Subcutaneous abdominal adipose tissue (tissue), 5 donors: Measurements from ENCODE around the gene RPS6KA4.

Source experiments
- H3K27ac ChIP-seq: one replicate; pipeline ENCODE4 v1.7.0; 2013; ENCODE audit warnings: low read depth, mild to moderate bottlenecking, inconsistent platforms, low read length, moderate library complexity
- H3K27me3 ChIP-seq, 5 donors: one replicate each; pipeline ENCODE4 v1.7.0; 2013; ENCODE audit warnings: low read length in 5 of 5, inconsistent platforms in 1 of 5; ENCODE audit not compliant: control insufficient read depth in 5 of 5, insufficient read depth in 4 of 5
- H3K36me3 ChIP-seq, 5 donors: one replicate each; pipeline ENCODE4 v1.7.0; 2013; ENCODE audit warnings: low read length in 5 of 5; ENCODE audit not compliant: control insufficient read depth in 5 of 5, insufficient read depth in 5 of 5
- H3K4me1 ChIP-seq, 5 donors: one replicate each; pipeline ENCODE4 v1.7.0; 2013; ENCODE audit warnings: low read length in 5 of 5, mild to moderate bottlenecking in 3 of 5, moderate library complexity in 1 of 5; ENCODE audit not compliant: control insufficient read depth in 5 of 5, insufficient read depth in 5 of 5
- H3K4me3 ChIP-seq, 5 donors: one replicate each; pipeline ENCODE4 v1.7.0; 2013; ENCODE audit warnings: low read length in 5 of 5, low read depth in 1 of 5
- H3K9ac ChIP-seq, 5 donors: one replicate each; pipeline ENCODE4 v1.7.0; 2013; ENCODE audit warnings: low read length in 5 of 5, mild to moderate bottlenecking in 4 of 5, moderate library complexity in 3 of 5
- H3K9me3 ChIP-seq, 5 donors: one replicate each; pipeline ENCODE4 v1.7.0; 2013; ENCODE audit warnings: low read length in 5 of 5; ENCODE audit not compliant: control insufficient read depth in 5 of 5
- donor health status: healthy.
- donor health status: healthy.
- donor health status: healthy.
- donor health status: healthy.
- donor health status: healthy.

Gene RPS6KA4

DNA sequence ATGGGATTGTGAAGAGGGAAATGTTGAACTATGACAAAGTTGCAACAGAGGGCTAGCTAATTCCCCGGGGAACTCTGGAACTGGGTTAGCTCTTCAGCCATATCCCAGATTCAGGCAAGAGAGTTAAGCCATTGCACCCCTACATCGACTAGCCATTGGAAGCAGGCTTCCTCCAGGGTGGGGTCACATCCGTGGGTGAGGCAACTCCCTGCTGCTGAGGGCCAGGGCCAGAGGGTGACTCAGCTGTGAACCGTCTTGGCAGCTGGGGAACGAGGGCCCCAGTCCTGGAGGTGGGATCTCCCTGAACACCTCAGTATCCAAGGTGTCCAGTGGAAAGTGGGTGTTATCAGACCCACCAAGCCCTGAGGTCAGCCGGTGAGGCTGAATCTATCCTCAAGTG is 41.1 kb downstream of the RPS6KA4 start:
- Histone ChIP-seq H3K9ac (no peak overlapping the region), H3K36me3 (no peaks in the 10 kb centered on the region), H3K27ac (no peak overlapping the region), H3K4me1 (peaks cover 5 to 27% (median 16%) of the 10 kb centered on the region in 5 donors), H3K27me3 (peaks cover 0 to 2% (median 0%) of the 10 kb centered on the region in 5 donors), H3K9me3 (peaks cover 0 to 3% (median 0%) of the 10 kb centered on the region in 5 donors), H3K4me3 (no peak overlapping the region)

DNA sequence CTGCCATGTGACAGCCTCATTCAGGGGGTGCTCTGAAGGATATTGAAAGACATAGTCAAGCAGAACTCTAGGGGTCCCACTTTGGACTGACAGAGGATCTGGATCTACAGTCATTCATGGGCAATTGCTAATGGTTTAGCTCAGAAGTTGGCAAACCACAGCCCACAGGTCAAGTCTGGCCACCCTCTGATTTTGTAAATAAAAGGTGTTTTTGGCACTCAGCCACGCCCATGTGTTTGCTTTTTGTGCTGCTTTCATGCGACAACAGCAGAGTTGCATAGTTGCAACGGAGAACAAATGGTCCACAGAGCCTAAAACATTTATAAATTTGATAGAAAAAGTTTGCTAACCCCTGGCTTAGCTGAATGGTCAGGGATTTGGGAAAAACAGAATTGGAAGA is 41.7 kb downstream of the RPS6KA4 start:
- peaks cover 5 to 21% (median 15%) of the 10 kb centered on the region in 5 donors for H3K4me1 ChIP-seq
- H3K27ac ChIP-seq, result no peak overlapping the region
- no peaks in the 10 kb centered on the region for H3K36me3 ChIP-seq
- peaks cover 0 to 3% (median 0%) of the 10 kb centered on the region in 5 donors for H3K9me3 ChIP-seq
- H3K9ac ChIP-seq, result no peak overlapping the region
- H3K4me3 ChIP-seq, result no peak overlapping the region
- peaks cover 0 to 2% (median 0%) of the 10 kb centered on the region in 5 donors for H3K27me3 ChIP-seq

DNA sequence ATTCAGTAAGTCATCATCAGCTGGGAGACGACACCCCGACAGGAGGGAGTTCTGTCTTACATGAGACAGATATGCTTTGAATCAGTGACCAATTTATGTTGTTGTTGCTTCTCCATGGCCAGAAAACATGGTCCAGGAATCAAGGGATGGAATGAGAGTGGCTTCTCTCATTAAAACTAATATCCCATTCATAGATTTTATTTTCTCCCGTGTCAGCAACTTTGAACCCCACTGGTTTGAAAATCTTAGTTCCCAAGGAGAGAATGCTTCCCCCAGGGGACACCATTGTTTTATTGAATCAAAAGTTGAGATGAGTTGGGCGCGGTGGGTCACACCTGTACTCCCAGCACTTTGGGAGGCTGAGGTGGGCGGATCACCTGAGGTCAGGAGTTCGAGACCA is 42.8 kb downstream of the RPS6KA4 start:
- Histone ChIP-seq H3K27ac (no peak overlapping the region), H3K27me3 (peaks cover 0 to 2% (median 0%) of the 10 kb centered on the region in 5 donors), H3K36me3 (no peaks in the 10 kb centered on the region)

DNA sequence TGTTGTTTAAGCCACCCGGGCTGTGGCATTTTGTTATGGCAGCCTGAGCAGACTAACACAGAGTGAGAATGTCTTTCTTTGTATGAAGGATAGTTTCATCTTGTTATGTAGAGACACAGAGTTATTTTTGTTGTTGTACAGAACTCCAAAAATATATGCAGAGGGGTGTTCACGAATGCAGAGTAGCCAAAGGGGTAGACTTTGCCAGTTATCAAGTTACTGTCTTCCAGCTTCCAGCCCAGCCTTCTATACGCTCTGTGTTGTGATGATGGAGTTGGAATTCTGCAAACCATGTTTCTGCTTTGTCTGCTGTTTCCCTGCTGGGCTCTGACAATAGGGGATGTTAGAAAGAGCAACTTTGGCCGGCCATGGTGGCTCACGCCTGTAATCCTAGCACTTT is 44.1 kb downstream of the RPS6KA4 start:
- peaks cover 0 to 2% (median 0%) of the 10 kb centered on the region in 5 donors for H3K27me3 ChIP-seq
- H3K9me3 ChIP-seq, result peaks cover 0 to 3% (median 0%) of the 10 kb centered on the region in 5 donors
- no peak overlapping the region for H3K9ac ChIP-seq
- H3K36me3 ChIP-seq, result no peaks in the 10 kb centered on the region
- H3K4me1 ChIP-seq, result peaks cover 6 to 20% (median 12%) of the 10 kb centered on the region in 5 donors
- no peak overlapping the region for H3K27ac ChIP-seq
- no peak overlapping the region for H3K4me3 ChIP-seq

More for the DNA sequence above, 42.8 kb downstream of the RPS6KA4 start:
- Histone ChIP-seq H3K4me3 (no peak overlapping the region), H3K4me1 (peaks cover 5 to 20% (median 12%) of the 10 kb centered on the region in 5 donors), H3K9ac (no peak overlapping the region), H3K9me3 (peaks cover 0 to 3% (median 0%) of the 10 kb centered on the region in 5 donors)

DNA sequence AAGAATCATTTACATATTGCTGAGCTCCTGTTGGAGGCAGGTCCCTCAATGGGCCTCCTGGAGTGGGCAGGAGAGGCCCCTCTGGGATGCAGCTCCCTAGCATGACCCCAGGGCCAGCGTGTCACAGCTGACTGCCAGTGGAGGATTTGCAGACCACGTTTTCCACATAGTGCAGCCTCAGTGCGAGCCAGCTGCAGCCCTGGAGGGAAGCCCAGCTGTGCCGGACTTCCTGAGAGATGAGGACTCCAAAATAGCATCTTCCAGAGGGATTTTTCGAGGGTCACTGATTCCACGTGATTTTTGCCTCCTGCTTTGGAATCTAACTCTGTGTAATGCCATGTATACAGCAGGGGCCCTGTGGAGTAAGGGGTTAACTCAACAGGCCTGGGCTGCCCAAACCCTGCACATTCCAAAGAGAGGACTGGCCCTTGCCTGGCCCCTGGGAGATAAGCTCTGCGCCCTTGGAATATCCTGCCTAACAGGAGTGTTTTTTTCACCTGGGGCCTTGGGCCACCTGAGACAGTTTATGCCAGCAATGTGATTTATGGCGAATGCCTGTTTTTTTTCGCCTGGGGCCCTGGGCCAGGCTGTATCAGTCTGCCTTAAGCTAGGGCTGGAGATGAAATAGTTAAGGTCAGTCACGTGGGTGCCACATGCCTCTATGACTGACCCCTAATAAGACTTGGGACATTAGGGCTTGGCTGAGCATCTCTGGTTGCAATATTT is 47.4 kb downstream of the RPS6KA4 start:
- Histone ChIP-seq H3K36me3 (no peaks in the 10 kb centered on the region), H3K27me3 (peaks cover 0 to 8% (median 2%) of the 10 kb centered on the region in 5 donors), H3K27ac (no peak overlapping the region), H3K9me3 (peaks cover 0 to 3% (median 0%) of the 10 kb centered on the region in 5 donors), H3K4me3 (no peak overlapping the region), H3K4me1 (peaks cover 1 to 19% (median 3%) of the 10 kb centered on the region in 5 donors), H3K9ac (no peak overlapping the region)

DNA sequence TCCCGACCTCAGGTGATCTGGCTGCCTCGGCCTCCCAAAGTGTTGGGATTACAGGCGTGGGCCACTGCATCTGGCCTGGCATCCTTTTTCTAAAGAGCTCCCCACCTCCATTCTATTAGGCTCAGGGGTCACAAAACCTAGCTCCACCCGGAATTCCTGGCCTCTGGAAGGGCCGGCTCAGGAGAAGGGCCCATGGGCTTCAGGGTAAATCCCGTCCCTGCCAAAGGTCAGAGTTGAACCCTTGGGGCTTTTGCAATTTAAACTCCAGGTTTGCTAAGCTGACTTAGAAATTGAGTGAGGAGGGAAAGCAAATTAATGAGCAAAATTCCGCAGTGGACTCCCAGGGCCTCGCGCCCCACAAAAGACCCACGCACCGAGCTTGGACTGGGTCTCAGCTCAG is 48.3 kb downstream of the RPS6KA4 start:
- H3K4me1 ChIP-seq, result peaks cover 1 to 19% (median 3%) of the 10 kb centered on the region in 5 donors
- H3K36me3 ChIP-seq, result no peaks in the 10 kb centered on the region
- peaks cover 0 to 8% (median 2%) of the 10 kb centered on the region in 5 donors for H3K27me3 ChIP-seq
- no peak overlapping the region for H3K4me3 ChIP-seq
- H3K9ac ChIP-seq, result no peak overlapping the region
- no peak overlapping the region for H3K27ac ChIP-seq
- peaks cover 0 to 3% (median 0%) of the 10 kb centered on the region in 5 donors for H3K9me3 ChIP-seq

DNA sequence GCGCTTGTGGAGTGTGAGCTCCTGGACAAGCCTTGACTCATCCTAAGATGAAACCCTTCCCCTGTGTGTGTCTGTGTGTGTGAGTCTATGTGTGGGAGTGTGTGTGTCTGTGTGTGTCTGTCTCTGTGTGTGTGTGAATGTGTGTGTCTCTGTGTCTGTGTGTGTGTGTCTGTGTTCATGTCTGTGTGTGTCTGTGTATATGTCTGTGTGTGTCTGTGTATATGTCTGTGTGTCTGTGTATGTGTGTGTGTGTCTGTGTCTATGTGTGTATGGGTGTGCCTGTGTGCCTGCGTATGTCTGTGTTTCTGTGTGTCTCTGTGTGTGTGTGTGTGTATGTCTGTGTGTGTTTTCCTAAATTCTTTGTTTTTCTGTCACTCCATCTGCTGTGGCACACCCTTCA is 48.7 kb downstream of the RPS6KA4 start:
- Histone ChIP-seq H3K4me3 (no peak overlapping the region), H3K9ac (no peak overlapping the region), H3K4me1 (peaks cover 1 to 19% (median 3%) of the 10 kb centered on the region in 5 donors), H3K27ac (no peak overlapping the region), H3K27me3 (peaks cover 0 to 8% (median 2%) of the 10 kb centered on the region in 5 donors), H3K36me3 (no peaks in the 10 kb centered on the region), H3K9me3 (peaks cover 0 to 3% (median 0%) of the 10 kb centered on the region in 5 donors)

GRCh38 chr11:64409278-64409677 is 50.3 kb downstream of the RPS6KA4 start:
- peaks cover 1 to 19% (median 3%) of the 10 kb centered on the region in 5 donors for H3K4me1 ChIP-seq
- H3K27ac ChIP-seq, result no peak overlapping the region

DNA sequence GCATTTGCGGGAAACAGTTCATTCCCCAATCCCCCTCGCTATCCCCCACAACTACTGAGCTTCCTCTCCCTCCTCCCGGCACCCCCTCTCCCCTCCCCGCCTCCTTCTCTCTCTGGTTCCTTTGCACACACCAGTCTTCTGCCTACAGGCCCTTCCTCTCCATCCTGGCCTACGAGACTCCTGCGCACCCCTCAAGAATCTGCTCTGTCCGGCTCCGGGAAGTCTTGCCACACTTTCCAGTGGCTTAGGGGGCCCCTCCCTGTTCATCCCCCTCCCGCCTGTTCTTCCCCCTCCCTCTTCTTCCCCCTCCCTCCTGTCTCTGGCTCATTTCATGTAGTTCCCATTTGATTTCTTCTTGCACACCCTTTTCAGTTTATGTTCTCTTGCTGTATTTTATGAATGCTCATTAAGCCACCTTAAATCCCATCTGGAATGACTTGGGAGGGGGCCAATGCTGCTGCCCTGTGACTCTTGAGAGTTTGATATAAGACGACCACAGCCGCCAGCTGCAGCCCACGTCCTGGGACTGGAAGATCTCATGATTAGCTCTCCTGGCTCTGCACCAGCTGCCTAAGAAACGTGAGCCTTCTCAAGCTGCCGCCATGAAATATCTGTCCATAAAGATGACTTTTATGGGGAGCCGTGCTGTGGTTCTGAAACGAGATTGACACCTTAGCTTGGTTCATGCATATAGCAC is 50.9 kb downstream of the RPS6KA4 start:
- H3K9ac ChIP-seq, result no peak overlapping the region
- no peak overlapping the region for H3K4me3 ChIP-seq
- no peak overlapping the region for H3K27ac ChIP-seq
- peaks cover 1 to 19% (median 3%) of the 10 kb centered on the region in 5 donors for H3K4me1 ChIP-seq
- H3K36me3 ChIP-seq, result no peaks in the 10 kb centered on the region
- peaks cover 0 to 8% (median 0%) of the 10 kb centered on the region in 5 donors for H3K27me3 ChIP-seq
- no peaks in the 10 kb centered on the region for H3K9me3 ChIP-seq

More at GRCh38 chr11:64409278-64409677, 50.3 kb downstream of the RPS6KA4 start:
- Histone ChIP-seq H3K9me3 (no peaks in the 10 kb centered on the region), H3K36me3 (no peaks in the 10 kb centered on the region), H3K9ac (no peak overlapping the region), H3K4me3 (no peak overlapping the region), H3K27me3 (peaks cover 0 to 8% (median 2%) of the 10 kb centered on the region in 5 donors)

DNA sequence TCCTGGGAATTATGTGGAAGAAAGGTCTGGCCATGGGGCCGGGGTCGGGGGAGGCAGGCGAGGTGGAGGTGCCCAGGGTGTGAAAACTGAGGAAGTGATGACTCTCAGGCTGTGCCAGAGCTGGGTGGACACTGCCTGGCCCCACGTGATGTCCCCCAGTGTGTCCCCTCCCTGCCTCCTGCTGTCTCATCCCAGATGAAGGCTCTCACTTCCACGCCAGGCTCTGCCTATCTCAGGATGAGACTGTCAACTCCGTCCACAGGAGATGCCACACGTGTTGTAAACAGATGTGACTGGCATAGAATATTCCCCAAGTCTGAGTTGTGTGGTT is 51.4 kb downstream of the RPS6KA4 start:
- H3K9ac ChIP-seq, result no peak overlapping the region
- H3K36me3 ChIP-seq, result no peaks in the 10 kb centered on the region
- H3K4me1 ChIP-seq, result peaks cover 1 to 19% (median 3%) of the 10 kb centered on the region in 5 donors
- H3K4me3 ChIP-seq, result no peak overlapping the region
- H3K27ac ChIP-seq, result no peak overlapping the region
- no peaks in the 10 kb centered on the region for H3K9me3 ChIP-seq
- peaks cover 0 to 8% (median 0%) of the 10 kb centered on the region in 5 donors for H3K27me3 ChIP-seq
